Body of pancreas (tissue), 4 donors: ENCODE data around the gene PCSK4. TPM values are rescaled to one million over a fixed set of nuclear protein-coding genes. Genes with fewer than 3 reads are reported as not detected.

Experiments
- ATAC-seq: fragments of 150-250 bp; one replicate; pipeline ENCODE4 v1.9.1; 2016
- DNase-seq, 4 donors: peaks; one replicate each; pipeline ENCODE4 v3.0.0-alpha.2; 2019
- H3K27ac ChIP-seq, 4 donors: fragments of 200-600 bp; sonication (generic); 1 replicate in 3 of 4; 2 replicates in 1 of 4; pipeline versions ENCODE4 v1.5.1 to v1.6.1; 2016 to 2019; ENCODE audit warnings: mild to moderate bottlenecking in 1 of 4, mixed read lengths in 1 of 4, moderate library complexity in 1 of 4
- H3K27me3 ChIP-seq, 2 donors: fragments of 200-600 bp; sonication (generic); one replicate each; pipeline ENCODE4 v1.6.0; 2016; ENCODE audit warnings: mild to moderate bottlenecking in 1 of 2
- H3K36me3 ChIP-seq, 2 donors: fragments of 200-600 bp; sonication (generic); replicated peaks in 1 of 2; 2 replicates each; pipeline ENCODE4 v1.5.1; 2016; ENCODE audit warnings: low read depth in 2 of 2; ENCODE audit not compliant: insufficient read depth in 1 of 2
- H3K4me1 ChIP-seq: fragments of 200-600 bp; sonication (generic); one replicate; pipeline ENCODE4 v1.6.0; 2016
- H3K4me3 ChIP-seq, 2 donors: fragments of 200-600 bp; sonication (generic); 1 replicate in 1 of 2; 2 replicates in 1 of 2; pipeline ENCODE4 v1.5.1; 2016 to 2019
- H3K9me3 ChIP-seq, 3 donors: fragments of 200-600 bp; sonication (generic); 1 replicate in 2 of 3; 2 replicates in 1 of 3; pipeline ENCODE4 v1.5.1; 2016
- CTCF ChIP-seq, 7 experiments: fragments of 450-650 bp in 4 of 7; fragments of 200-600 bp in 3 of 7; sonication (generic) in 3 of 7; IDR thresholded peaks; one replicate each; pipeline ENCODE4 v1.5.1; 2016 to 2019; ENCODE audit warnings: antibody characterized with exemption in 7 of 7
- POLR2A ChIP-seq, 3 donors: fragments of 450-650 bp; IDR thresholded peaks; one replicate each; pipeline ENCODE4 v1.6.1; 2016; ENCODE audit warnings: antibody characterized with exemption in 3 of 3, mild to moderate bottlenecking in 2 of 3
- WGBS, 2 donors: methylation state at CpG; one replicate each; pipeline ENCODE4 v1.1.5; 2017; 5-methylcytosine and 5-hydroxymethylcytosine counted together
- intact Hi-C: fragments of 100-400 bp; cut with DNase I; formaldehyde crosslinking; loops from one replicate; pipeline ENCODE4 v1.15.1; 2023
- total RNA-seq, 2 donors: library from RNA; depleted of rRNA; stranded (reverse); fragments of >200 nt; gene quantifications; one replicate each; pipeline ENCODE4 v1.1.0, GENCODE V29; 2016

The PCSK4 gene
- total RNA-seq, 2 donors from 2014 or later: 5.2 to 10.9 TPM

- Histone ChIP-seq H3K9me3 (no peaks in the 10 kb centered on the region), H3K4me1 (peaks cover 43% of the 10 kb centered on the region), H3K4me3 (no peak overlapping the region), H3K27me3 (peaks cover 4 to 69% of the 10 kb centered on the region in 2 donors), H3K27ac (no peak overlapping the region), H3K36me3 (no peaks in the 10 kb centered on the region)
- DNase-seq (no peak), ATAC-seq (no peak)
- 27 to 40% methylated on average over 9 to 29 of the region's 30 CpGs for WGBS, 2 donors
- TF ChIP-seq CTCF (IDR thresholded peaks at IDR 0.05) (no peak), POLR2A (IDR thresholded peaks at IDR 0.05) (no peak)
- intact Hi-C loops: no loop called here
These were observed 37.2 kb downstream of the PCSK4 start for GRCh38 chr19:1452802-1453524.

- intact Hi-C loops: no loop called here
- no peak overlapping the region for H3K4me3 ChIP-seq
- no peaks in the 10 kb centered on the region for H3K9me3 ChIP-seq
- no peak for DNase-seq
- WGBS, 2 donors: 23% methylated on average over 26 to 39 of the region's 39 CpGs
- no peaks in the 10 kb centered on the region for H3K36me3 ChIP-seq
- no peak for TF ChIP-seq POLR2A (IDR thresholded peaks at IDR 0.05)
- TF ChIP-seq CTCF (IDR thresholded peaks at IDR 0.05): no peak
- H3K27ac ChIP-seq: no peak overlapping the region
- no peak for ATAC-seq
- H3K4me1 ChIP-seq: peaks cover 42% of the 10 kb centered on the region
- peaks cover 4 to 69% of the 10 kb centered on the region in 2 donors for H3K27me3 ChIP-seq
These were observed 38.0 kb downstream of the PCSK4 start for GRCh38 chr19:1451916-1452801.

GRCh38 chr19:1450735-1451731 lies 39.1 kb downstream of the PCSK4 start:
- H3K27ac ChIP-seq: no peak overlapping the region
- DNase-seq (no peak), ATAC-seq (no peak)
- peaks cover 4 to 69% of the 10 kb centered on the region in 2 donors for H3K27me3 ChIP-seq
- TF ChIP-seq CTCF (IDR thresholded peaks at IDR 0.05): no peak
- no peak for TF ChIP-seq POLR2A (IDR thresholded peaks at IDR 0.05)
- intact Hi-C loops: no loop called here
- WGBS, 2 donors: 47 to 58% methylated on average over 15 to 22 of the region's 22 CpGs
- H3K9me3 ChIP-seq: no peaks in the 10 kb centered on the region
- no peaks in the 10 kb centered on the region for H3K36me3 ChIP-seq
- H3K4me1 ChIP-seq: peaks cover 42% of the 10 kb centered on the region
- no peak overlapping the region for H3K4me3 ChIP-seq

- DNase-seq: no peak
- Histone ChIP-seq H3K9me3 (no peaks in the 10 kb centered on the region), H3K36me3 (no peaks in the 10 kb centered on the region), H3K4me3 (no peak within 1 kb of the TSS), H3K4me1 (peaks cover 42% of the 10 kb centered on the region), H3K27ac (no peak within 1 kb of the TSS), H3K27me3 (peaks cover 4 to 74% of the 10 kb centered on the region in 2 donors)
- 4 to 38% methylated on average over 5 to 60 of the region's 74 CpGs for WGBS, 2 donors
- ATAC-seq: no peak
- intact Hi-C loops: no loop called here
- no peak for TF ChIP-seq CTCF (IDR thresholded peaks at IDR 0.05)
- no peak for TF ChIP-seq POLR2A (IDR thresholded peaks at IDR 0.05)
These were observed 40.4 kb downstream of the PCSK4 start, which contains the start of gene APC2 for GRCh38 chr19:1449467-1450442. TSS of gene APC2 (plus strand) at chr19:1450121. CDS start at chr19:1453002, 2,881 bp downstream.
